Activated T-helper 17 cell treated with anti-CD3 and anti-CD28 coated beads, Interleukin-2, amount 50 U/mL, for 72 hours (primary cell): ENCODE measurements around the gene FGD1. TPM values are rescaled to one million over a fixed set of nuclear protein-coding genes. Genes with fewer than 3 reads are reported as not detected.
"Not testable (repeated sequence)": the region's sequence is repeated elsewhere in the genome, so short reads cannot be mapped to it uniquely, and the experiment has no call there.

Experiments
- ATAC-seq: fragments of 150-1000 bp; cut with Tn5 transposase; replicated peaks from 2 replicates; pipeline ENCODE4 v1.10.0; 2021; ENCODE audit warnings: mild to moderate bottlenecking, moderate library complexity
- H3K27ac Mint-ChIP-seq: one replicate; pipeline ENCODE4 v1.8.0; 2022; ENCODE audit warnings: mixed read lengths
- H3K27me3 Mint-ChIP-seq: one replicate; pipeline ENCODE4 v1.8.0; 2022; ENCODE audit warnings: mixed read lengths
- H3K36me3 Mint-ChIP-seq: one replicate; pipeline ENCODE4 v1.8.0; 2022; ENCODE audit warnings: low read depth, mild to moderate bottlenecking, mixed read lengths
- H3K4me1 Mint-ChIP-seq: one replicate; pipeline ENCODE4 v1.8.0; 2022; ENCODE audit warnings: mixed read lengths
- H3K4me3 Mint-ChIP-seq: one replicate; pipeline ENCODE4 v1.8.0; 2022; ENCODE audit warnings: mild to moderate bottlenecking, mixed read lengths
- H3K9me3 Mint-ChIP-seq: one replicate; pipeline ENCODE4 v1.8.0; 2022; ENCODE audit warnings: mixed read lengths
- total RNA-seq, 2 donors: library from RNA; stranded (reverse); gene quantifications; one replicate each; pipeline ENCODE4 v1.2.3, GENCODE V29; 2022

Gene FGD1
- total RNA-seq, 2 donors from 2014 or later: 0.24 TPM; not detected in 1

DNA sequence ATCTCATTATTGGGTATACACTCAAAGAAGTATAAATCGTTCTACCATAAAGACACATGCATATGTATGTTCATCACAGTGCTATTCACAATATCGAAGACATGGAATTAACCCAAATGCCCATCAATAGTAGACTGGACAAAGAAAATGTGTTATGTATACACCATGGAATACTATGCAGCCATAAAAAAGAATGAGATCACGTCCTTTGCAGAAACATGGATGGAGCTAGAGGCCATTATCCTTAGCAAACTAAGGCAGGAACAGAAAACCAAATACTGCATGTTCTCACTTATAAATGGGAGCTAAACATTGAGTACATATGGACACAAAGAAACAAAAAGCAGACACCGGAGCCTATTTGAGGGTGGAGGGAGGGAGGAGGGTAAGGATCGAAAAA lies 6.2 kb downstream of the FGD1 start:
- not testable (repeated sequence) for H3K4me3 Mint-ChIP-seq, ATAC-seq, H3K27ac Mint-ChIP-seq, H3K4me1 Mint-ChIP-seq, H3K27me3 Mint-ChIP-seq, H3K9me3 Mint-ChIP-seq, H3K36me3 Mint-ChIP-seq

DNA sequence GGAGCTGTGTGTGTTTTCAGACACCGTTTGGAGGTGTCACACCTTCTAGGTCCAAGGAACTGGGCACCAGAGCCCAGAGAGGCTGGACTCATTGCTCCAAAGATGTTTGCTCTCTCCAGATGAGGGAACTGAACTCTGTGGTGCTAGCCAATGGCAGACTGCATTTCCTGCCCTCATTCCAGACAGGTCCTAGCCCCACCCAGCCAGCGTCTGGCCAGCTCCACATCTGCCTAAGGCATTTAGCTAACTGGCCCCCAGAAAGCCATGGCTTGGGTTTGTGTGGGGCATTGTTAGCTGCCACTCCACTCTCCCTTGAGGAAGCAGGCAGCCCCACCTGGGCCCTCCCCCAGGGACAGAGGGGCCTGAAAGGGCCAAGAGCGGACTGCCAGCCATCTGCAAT lies 11.4 kb downstream of the FGD1 start:
- no peak for ATAC-seq
- H3K27ac Mint-ChIP-seq: no peak overlapping the region
- H3K36me3 Mint-ChIP-seq: no peaks in the 10 kb centered on the region
- H3K27me3 Mint-ChIP-seq: no peaks in the 10 kb centered on the region
- H3K4me1 Mint-ChIP-seq: no peaks in the 10 kb centered on the region
- no peaks in the 10 kb centered on the region for H3K9me3 Mint-ChIP-seq
- no peak overlapping the region for H3K4me3 Mint-ChIP-seq

DNA sequence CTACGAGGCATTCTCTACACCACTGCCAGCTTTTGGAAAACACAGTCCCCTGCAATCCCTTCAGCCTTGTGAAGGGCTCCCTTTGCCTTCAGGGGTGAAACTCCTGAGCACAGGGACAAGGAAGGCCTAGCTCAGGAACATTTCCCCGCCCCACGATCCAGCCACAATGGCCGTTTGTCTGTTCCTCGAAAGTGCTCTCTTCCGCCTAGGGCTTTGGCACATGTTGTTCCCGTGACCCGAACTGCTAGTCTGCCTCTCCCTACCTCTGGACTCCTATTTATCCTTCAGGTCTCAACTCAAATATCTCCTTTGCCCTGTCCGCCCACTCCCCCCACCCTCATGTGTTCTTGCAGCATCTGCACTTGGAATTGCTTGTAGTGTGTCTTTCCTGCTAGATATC lies 12.1 kb downstream of the FGD1 start:
- H3K27me3 Mint-ChIP-seq: no peaks in the 10 kb centered on the region
- ATAC-seq: no peak
- no peaks in the 10 kb centered on the region for H3K4me1 Mint-ChIP-seq
- H3K27ac Mint-ChIP-seq: no peak overlapping the region
- H3K9me3 Mint-ChIP-seq: no peaks in the 10 kb centered on the region
- no peaks in the 10 kb centered on the region for H3K36me3 Mint-ChIP-seq
- H3K4me3 Mint-ChIP-seq: no peak overlapping the region

DNA sequence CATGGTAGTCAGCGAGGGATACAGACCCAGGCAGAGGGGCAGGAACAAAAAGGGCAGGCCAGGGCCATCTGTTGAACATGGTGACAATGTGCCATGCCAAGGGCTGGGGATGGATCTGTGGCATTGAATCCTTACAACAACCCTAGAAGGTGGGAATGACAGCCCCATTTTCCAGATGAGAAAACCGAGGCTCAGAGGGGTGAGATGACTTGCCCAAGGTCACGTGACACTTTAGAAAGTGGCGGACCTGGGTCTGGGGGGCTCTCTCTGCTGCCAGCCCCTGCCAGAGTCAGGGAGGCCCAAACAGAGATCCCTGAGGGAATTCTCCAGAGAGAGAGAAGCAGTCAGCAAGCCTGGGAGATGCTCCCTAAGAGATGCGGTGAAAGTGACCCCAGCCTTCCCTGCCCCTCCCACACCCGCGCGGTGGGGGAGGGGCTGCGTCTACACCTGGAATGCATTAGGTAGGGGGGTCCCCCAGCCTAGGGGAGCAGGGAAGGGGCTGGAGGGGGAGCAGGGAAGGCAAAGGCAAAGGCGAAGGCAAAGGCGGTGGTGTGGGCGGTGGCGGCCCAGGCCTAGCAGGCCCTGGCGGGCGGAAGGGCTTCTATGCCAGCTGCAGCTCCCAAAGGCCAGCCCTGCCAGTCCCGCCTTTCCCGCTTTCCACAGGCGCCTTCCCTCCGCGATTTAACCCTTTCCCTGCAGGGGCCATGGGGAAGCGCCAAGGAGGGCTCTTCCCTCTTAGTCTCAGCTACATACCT lies 13.0 kb downstream of the FGD1 start:
- Mint-ChIP-seq H3K4me1 (no peaks in the 10 kb centered on the region), H3K27ac (no peak overlapping the region), H3K27me3 (no peaks in the 10 kb centered on the region), H3K4me3 (no peak overlapping the region), H3K9me3 (no peaks in the 10 kb centered on the region), H3K36me3 (no peaks in the 10 kb centered on the region)
- no peak for ATAC-seq

DNA sequence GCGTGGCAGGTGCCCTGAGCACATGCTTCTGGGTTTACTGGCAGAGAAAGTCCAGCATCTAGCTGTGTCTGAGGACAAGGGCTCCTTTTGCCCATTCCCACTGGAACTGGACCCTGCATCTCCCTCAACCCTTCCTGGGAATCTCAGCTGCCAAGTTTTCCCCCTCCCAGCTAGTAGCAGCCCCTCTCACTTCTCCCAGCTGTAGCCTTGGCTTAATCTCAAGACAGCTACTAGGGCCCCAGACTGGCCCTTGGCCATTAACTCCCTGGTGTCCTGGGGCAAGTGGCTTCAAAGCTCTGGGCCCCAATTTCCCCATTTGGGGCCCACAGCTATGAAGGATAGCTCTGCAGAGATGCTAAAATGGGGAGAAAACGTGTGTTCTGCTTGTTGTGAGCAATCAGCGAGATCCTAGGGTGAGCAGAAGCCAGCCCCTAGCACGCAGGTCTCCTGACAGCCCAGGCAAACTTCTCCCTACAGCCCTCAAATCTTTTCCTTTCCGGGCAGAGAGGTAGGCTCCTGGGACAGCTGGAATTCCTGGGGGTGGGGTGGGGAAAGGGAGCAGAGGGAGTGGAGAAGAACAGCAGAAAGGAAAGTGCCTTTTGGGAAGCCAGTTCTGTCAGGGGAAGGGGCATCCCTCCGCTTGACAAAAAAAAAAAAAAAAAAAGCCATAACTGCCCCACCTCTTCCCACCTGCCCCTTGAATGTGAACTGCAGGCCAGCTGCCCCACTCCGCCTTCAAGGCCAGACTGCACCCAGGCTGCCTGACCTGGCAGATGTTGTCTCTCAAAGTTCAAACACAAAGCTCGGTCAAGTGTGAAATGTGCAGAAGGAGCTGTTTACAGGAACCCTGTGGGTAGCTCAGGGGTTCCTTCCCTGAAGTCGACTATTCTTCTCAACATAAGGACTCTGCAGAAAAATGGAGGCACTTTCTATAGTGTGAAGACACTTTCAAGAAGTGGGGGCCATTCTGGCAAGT lies 16.6 kb downstream of the FGD1 start:
- Mint-ChIP-seq H3K36me3 (no peaks in the 10 kb centered on the region), H3K9me3 (no peaks in the 10 kb centered on the region), H3K4me3 (no peak overlapping the region), H3K4me1 (no peaks in the 10 kb centered on the region), H3K27ac (no peak overlapping the region), H3K27me3 (no peaks in the 10 kb centered on the region)
- no peak for ATAC-seq

DNA sequence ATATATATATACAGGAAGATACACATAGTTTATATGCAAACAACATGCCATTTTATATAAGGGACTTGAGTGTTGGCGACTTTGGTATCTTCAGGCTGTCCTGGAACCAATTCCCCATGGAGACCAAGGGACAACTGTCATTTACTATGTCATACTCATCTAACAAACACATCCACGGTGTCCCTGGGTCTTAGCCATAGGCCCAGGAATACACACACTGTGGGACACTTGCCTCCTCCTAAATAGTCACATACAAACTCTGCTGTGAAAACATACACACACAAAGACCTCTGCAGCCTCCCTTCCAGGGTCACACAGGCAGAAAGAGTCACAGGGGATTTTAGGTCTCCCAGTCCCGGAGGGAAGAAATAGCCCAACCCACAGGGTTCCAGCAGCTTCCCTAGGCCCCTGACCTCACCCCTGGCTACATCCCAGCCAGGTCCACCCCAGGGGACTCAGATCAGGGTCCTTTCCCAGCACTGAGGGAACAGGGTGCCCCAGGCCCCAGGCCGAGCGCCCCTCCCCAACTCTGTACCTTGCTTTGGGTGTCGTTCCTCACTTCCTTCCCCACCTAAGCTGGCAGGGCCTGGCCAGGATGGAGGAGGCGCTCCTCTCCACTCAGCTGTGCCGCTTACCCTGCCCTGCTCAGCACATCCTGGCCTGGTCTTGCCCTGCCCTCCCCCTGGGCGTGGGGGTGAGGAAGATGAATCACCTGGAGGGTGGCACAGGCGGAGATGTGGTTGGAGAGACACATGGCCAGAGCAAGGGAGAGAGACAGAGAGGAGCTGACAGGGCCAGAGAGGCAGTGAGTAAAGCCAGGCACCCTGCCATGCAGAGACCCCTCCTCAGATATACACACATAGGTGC lies 21.8 kb downstream of the FGD1 start:
- ATAC-seq: no peak
- Mint-ChIP-seq H3K9me3 (no peaks in the 10 kb centered on the region), H3K27me3 (no peaks in the 10 kb centered on the region)

DNA sequence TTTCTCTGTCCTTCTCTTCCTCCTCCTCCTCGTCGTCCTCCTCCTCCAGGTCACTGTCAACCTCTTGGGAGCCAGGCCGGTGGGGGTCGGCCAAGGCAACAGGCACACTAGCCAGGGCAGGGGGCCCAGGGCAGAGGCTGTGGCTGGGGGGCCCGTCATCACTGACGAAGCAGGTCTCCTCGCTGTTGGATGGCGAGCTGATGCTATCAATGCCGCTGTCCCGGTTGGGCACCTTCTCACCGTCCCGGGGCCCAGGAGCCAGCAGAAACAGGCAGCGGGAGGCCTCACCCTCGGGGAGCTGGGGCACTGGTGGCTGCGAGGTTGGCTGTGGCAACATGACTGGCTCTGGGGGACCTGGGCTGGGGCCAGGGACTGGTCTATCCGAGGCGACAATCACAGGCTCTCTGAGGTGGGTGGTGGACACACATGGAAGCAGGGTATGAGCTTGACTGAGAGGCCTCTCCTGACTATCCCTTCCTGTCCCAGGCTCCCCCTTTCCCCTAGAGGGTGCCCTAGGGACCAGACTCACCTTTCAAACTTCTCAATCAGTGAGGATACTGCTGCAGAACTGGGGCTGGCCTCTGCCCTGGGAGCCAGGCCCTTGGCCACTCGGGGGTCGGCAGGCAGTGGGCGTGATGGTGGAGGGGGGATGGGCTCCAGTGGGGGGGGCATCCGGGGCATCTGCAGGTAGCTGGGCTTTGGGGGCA lies 25.8 kb downstream of the FGD1 start:
- Mint-ChIP-seq H3K36me3 (no peaks in the 10 kb centered on the region), H3K27me3 (no peaks in the 10 kb centered on the region), H3K4me3 (no peak overlapping the region), H3K4me1 (no peaks in the 10 kb centered on the region), H3K9me3 (no peaks in the 10 kb centered on the region), H3K27ac (no peak overlapping the region)
- ATAC-seq: no peak

More for the DNA sequence above, 21.8 kb downstream of the FGD1 start:
- H3K36me3 Mint-ChIP-seq: no peaks in the 10 kb centered on the region
- no peak overlapping the region for H3K4me3 Mint-ChIP-seq
- no peak overlapping the region for H3K27ac Mint-ChIP-seq
- no peaks in the 10 kb centered on the region for H3K4me1 Mint-ChIP-seq

DNA sequence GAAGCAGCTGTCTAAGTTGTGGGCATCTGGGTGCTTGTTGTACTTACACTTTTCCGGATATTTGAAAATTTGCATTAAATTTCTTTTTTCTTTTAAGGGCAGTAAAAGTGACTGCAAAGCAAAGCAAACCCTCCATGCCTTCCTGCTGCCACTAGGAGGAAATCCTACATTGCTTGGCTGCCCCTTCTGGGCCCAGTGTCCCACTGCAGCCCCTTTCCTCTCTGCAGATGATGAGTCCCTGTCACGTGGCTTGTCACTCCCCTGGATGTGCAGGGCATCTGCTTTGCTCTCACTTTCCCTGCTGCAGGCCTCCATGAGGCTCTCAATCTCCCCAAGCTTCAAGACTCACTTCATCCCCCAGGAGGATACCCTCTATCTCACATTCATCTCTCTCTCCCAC lies 43.1 kb downstream of the FGD1 start:
- Mint-ChIP-seq H3K9me3 (no peaks in the 10 kb centered on the region), H3K36me3 (no peaks in the 10 kb centered on the region), H3K27me3 (no peaks in the 10 kb centered on the region), H3K4me3 (no peak overlapping the region), H3K4me1 (no peaks in the 10 kb centered on the region), H3K27ac (no peak overlapping the region)
- ATAC-seq: no peak

DNA sequence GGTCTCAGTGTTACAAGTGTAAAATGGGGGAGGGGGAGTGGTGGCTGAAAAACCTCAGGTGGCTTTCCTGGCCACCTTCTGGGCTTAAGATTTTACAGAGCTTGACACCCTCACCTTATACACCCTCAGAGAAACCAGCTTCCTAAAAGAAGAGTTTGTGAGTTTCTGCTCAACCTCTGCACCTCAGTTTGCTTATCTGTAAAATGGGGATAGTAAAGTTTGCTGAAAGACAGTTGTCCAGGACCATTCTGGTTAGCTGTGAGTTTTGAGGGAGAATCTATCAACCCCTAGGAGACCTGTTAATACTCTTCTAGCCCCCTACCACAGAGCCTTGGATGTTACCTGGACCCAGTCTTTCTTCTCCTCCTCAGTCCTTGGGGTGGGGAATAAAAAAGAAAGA lies 46.1 kb downstream of the FGD1 start:
- no peak for ATAC-seq
- Mint-ChIP-seq H3K9me3 (no peaks in the 10 kb centered on the region), H3K27ac (no peak overlapping the region), H3K4me1 (no peaks in the 10 kb centered on the region), H3K4me3 (no peak overlapping the region), H3K27me3 (no peaks in the 10 kb centered on the region), H3K36me3 (peaks cover 13% of the 10 kb centered on the region)

DNA sequence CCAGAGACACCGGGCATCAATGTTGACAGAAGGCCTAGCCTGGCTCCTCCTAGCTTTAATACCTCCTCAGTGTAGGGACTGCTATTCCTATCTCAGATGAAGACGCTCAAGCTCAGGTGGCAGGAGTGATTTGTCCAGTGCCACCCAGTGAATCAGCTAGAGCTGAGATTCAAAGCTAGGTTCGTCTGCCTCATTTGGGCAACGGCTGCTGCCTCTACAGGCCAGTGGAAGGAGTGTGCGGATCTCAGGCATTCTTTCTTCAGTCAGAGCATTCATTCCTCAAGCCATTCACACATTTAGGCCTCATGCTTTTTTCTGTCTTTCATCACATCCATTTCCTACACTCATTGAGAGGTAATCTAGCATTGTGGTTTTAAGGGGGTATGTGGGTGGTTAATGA lies 48.6 kb downstream of the FGD1 start:
- Mint-ChIP-seq H3K27me3 (no peaks in the 10 kb centered on the region), H3K4me1 (peaks cover under 1% of the 10 kb centered on the region), H3K36me3 (peaks cover 38% of the 10 kb centered on the region), H3K4me3 (no peak overlapping the region), H3K27ac (no peak overlapping the region), H3K9me3 (no peaks in the 10 kb centered on the region)
- ATAC-seq: no peak

DNA sequence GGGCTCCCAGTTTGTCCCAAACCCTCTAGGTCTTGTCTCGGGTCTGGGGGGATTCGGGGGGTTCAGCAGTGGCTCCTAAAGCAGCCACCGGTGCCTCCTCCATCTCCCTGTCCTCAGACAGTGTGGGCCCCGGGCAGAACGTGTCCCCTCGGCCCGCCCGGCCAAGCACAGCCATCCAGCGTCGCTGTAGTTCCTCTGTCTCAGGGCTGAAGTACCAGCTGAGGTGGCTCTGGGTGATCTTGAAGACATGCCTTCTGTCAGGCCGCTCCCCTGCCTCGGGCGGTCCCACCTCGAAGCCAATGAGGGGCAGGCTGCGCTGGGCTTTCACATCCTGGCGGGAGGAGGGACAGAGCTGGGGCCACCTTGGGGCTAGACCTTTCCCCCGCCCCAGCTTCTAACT lies 50.0 kb downstream of the FGD1 start:
- no peak overlapping the region for H3K27ac Mint-ChIP-seq
- no peak for ATAC-seq

DNA sequence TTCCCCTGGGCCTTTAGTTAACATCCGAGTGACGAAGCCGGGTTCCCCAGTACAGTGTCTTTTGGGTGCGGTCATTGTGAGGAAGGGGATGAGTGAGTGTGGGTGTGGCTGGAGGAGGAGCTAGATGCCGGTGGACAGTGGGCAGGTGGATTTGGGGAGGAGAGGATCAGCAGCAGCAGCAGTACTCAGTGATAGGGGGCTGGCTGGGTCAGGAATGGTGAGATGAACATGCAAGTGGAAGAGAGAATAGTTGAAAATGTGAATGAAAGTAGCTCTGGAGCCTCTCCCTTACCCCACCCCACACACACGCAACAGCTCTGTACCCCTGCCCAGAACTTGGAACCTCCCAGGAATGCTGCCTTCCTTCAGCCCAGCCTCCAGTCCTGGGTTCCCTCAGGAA lies 51.3 kb downstream of the FGD1 start:
- no peak overlapping the region for H3K27ac Mint-ChIP-seq
- no peak for ATAC-seq
- no peaks in the 10 kb centered on the region for H3K9me3 Mint-ChIP-seq
- peaks cover 56% of the 10 kb centered on the region for H3K36me3 Mint-ChIP-seq
- H3K27me3 Mint-ChIP-seq: no peaks in the 10 kb centered on the region
- peaks cover 10% of the 10 kb centered on the region for H3K4me1 Mint-ChIP-seq
- H3K4me3 Mint-ChIP-seq: no peak overlapping the region

More for the DNA sequence above, 50.0 kb downstream of the FGD1 start:
- no peaks in the 10 kb centered on the region for H3K27me3 Mint-ChIP-seq
- peaks cover 51% of the 10 kb centered on the region for H3K36me3 Mint-ChIP-seq
- no peak overlapping the region for H3K4me3 Mint-ChIP-seq
- no peaks in the 10 kb centered on the region for H3K9me3 Mint-ChIP-seq
- H3K4me1 Mint-ChIP-seq: peaks cover 10% of the 10 kb centered on the region

DNA sequence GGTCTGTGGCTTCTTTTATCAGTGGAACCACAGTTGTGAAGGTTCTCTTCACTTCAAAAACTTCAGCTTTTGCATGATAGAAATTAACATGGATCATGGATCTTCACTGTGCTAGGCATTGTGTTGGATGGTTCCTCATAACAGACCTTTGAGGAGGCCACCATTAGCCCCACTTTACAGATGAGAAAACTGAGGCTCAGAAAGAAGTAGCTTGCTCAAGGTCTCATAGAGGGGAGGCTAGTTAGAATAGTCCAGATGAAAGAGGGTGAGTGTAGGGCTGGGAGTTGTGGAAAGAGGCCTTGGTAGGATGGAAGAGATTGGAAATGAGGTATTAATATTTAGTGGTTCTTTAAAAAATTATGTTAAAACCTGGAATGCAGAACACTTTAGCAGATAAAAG lies 53.2 kb downstream of the FGD1 start:
- H3K36me3 Mint-ChIP-seq: peaks cover 56% of the 10 kb centered on the region
- peaks cover 10% of the 10 kb centered on the region for H3K4me1 Mint-ChIP-seq
- H3K27me3 Mint-ChIP-seq: no peaks in the 10 kb centered on the region
- H3K27ac Mint-ChIP-seq: no peak overlapping the region
- H3K9me3 Mint-ChIP-seq: no peaks in the 10 kb centered on the region
- peak overlapping the region; percentile 93 for H3K4me3 Mint-ChIP-seq
- no peak for ATAC-seq
